ENCODE data around the gene NLK.

DNA sequence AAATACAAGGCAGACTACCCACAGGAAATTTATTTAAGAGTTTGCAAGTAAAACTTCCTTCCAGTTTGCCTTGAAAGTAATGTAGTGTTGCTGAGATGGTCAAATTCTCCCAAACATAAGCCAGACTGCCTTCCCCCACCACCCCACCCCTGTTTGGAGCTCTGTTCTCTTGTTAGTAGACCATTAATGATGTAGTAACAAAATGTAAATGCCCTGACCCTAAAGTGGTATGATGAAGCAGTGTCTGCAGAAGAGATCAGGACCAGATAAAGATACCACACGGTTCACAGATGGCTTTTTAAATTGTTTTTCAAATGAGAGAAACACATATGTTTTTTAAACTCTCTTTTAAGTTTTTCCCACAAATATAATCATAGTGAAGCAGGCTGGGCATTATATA, 140.1 kb downstream of the NLK start:
- TF ChIP-seq ZNF70 (CRISPR knock-in tag; IDR thresholded peaks at IDR 0.05) (peak; percentile 61), RARB (CRISPR knock-in tag; IDR thresholded peaks at IDR 0.05) (no peak), ZNF8 (CRISPR knock-in tag; IDR thresholded peaks at IDR 0.05) (no peak), ZFP3 (CRISPR knock-in tag; IDR thresholded peaks at IDR 0.05) (no peak), ARNTL (CRISPR knock-in tag; IDR thresholded peaks at IDR 0.05; ENCODE audit: borderline replicate concordance, low read depth) (no peak), ZC3H10 (CRISPR knock-in tag; IDR thresholded peaks at IDR 0.05) (no peak), SNAI2 (CRISPR knock-in tag; IDR thresholded peaks at IDR 0.05) (no peak)
- TF ChIP-seq, protein P1, sequence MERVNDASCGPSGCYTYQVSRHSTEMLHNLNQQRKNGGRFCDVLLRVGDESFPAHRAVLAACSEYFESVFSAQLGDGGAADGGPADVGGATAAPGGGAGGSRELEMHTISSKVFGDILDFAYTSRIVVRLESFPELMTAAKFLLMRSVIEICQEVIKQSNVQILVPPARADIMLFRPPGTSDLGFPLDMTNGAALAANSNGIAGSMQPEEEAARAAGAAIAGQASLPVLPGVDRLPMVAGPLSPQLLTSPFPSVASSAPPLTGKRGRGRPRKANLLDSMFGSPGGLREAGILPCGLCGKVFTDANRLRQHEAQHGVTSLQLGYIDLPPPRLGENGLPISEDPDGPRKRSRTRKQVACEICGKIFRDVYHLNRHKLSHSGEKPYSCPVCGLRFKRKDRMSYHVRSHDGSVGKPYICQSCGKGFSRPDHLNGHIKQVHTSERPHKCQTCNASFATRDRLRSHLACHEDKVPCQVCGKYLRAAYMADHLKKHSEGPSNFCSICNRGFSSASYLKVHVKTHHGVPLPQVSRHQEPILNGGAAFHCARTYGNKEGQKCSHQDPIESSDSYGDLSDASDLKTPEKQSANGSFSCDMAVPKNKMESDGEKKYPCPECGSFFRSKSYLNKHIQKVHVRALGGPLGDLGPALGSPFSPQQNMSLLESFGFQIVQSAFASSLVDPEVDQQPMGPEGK (CRISPR knock-in tag; IDR thresholded peaks at IDR 0.05; ENCODE audit: borderline replicate concordance): no peak

Measured in SK-N-SH treated with all-trans-retinoic acid at 6 μM for 48 hours (cell line).